Endothelial cell of umbilical vein (primary cell): ENCODE results near the gene CIDEA. TPM values are rescaled to one million over a fixed set of nuclear protein-coding genes. Genes with fewer than 3 reads are reported as not detected.

Source experiments
- BruUV-seq: library from RNA; stranded (reverse); fragments of 400-500 nt; replicated peaks from 2 replicates; lab custom pipeline; 2021; lab: Mats Ljungman, UMichigan
- CTCF ChIA-PET: fragments of 300-600, 350-600 bp; sonication (Branson Sonifier 250); formaldehyde crosslinking; loops from one replicate; lab custom pipeline; 2021; ENCODE audit warnings: antibody characterized with exemption, inconsistent platforms; lab: Charles Lee
- POLR2A ChIA-PET: fragments of 300-600, 350-600 bp; sonication (Branson Sonifier 250); formaldehyde crosslinking; loops from one replicate; lab custom pipeline; 2021; ENCODE audit warnings: antibody characterized with exemption, inconsistent platforms; lab: Charles Lee
- DNase-seq: peaks from one replicate; pipeline ENCODE4 v3.0.0-alpha.2; 2011; ENCODE audit warnings: low read depth, low spot score
- FAIRE-seq: peaks from 2 replicates; lab custom pipeline; 2011; peaks lifted over from hg19 to GRCh38; lab: Jason Lieb, UNC
- H2AFZ ChIP-seq: 2 replicates; pipeline ENCODE4 v1.6.0; 2012; ENCODE audit warnings: low read depth, low read length, control low read depth, inconsistent platforms
- H3K27ac ChIP-seq: 2 replicates; pipeline ENCODE4 v1.5.1; 2011; ENCODE audit warnings: low read depth, mild to moderate bottlenecking, control low read depth, low read length, moderate library complexity; ENCODE audit not compliant: insufficient read depth
- H3K27me3 ChIP-seq, 2 experiments: 2 replicates each; pipeline versions ENCODE4 v1.6.0 to v1.6.1; 2011; ENCODE audit warnings: low read length in 2 of 2, mixed read lengths in 1 of 2; ENCODE audit not compliant: control insufficient read depth in 2 of 2, insufficient read depth in 2 of 2
- H3K36me3 ChIP-seq, 2 experiments: 2 replicates in 1 of 2; 3 replicates in 1 of 2; pipeline ENCODE4 v1.5.1; 2011; ENCODE audit warnings: low read length in 2 of 2, mild to moderate bottlenecking in 1 of 2, moderate library complexity in 1 of 2; ENCODE audit not compliant: control insufficient read depth in 2 of 2, insufficient read depth in 2 of 2; ENCODE audit errors: extremely low read depth in 1 of 2
- H3K4me1 ChIP-seq: 3 replicates; pipeline ENCODE4 v1.5.1; 2011; ENCODE audit warnings: mild to moderate bottlenecking, low read length; ENCODE audit not compliant: control insufficient read depth, insufficient read depth; ENCODE audit errors: extremely low read depth
- H3K4me2 ChIP-seq: 2 replicates; pipeline ENCODE4 v1.6.1; 2011; ENCODE audit warnings: low read length, control low read depth, mixed read lengths; ENCODE audit not compliant: insufficient read depth
- H3K4me3 ChIP-seq, 3 experiments: fragments of 200-600 bp in 1 of 3; sonication (generic), shearing (Covaris generic) in 1 of 3; replicated peaks in 1 of 3; 2 replicates each; pipeline ENCODE4 v1.5.1; 2011 to 2016; ENCODE audit warnings: control low read depth in 3 of 3, low read length in 3 of 3, mild to moderate bottlenecking in 2 of 3, inconsistent platforms in 1 of 3, low read depth in 1 of 3, moderate library complexity in 1 of 3; ENCODE audit not compliant: insufficient read depth in 1 of 3
- H3K79me2 ChIP-seq: 2 replicates; pipeline ENCODE4 v1.6.0; 2012; ENCODE audit warnings: low read length, inconsistent platforms; ENCODE audit not compliant: control insufficient read depth, insufficient read depth
- H3K9ac ChIP-seq: replicated peaks from 2 replicates; pipeline ENCODE3; 2011; ENCODE audit warnings: low read length, control low read depth; ENCODE audit not compliant: insufficient read depth; ENCODE audit errors: extremely low read depth
- H3K9me1 ChIP-seq: replicated peaks from 3 replicates; pipeline ENCODE4 v1.6.0; 2011; ENCODE audit warnings: mild to moderate bottlenecking, low read length; ENCODE audit not compliant: control insufficient read depth, insufficient read depth; ENCODE audit errors: extremely low read depth
- H3K9me3 ChIP-seq: replicated peaks from 2 replicates; pipeline ENCODE4 v1.5.1; 2012; ENCODE audit warnings: low read length, inconsistent platforms; ENCODE audit not compliant: control insufficient read depth, insufficient read depth
- H4K20me1 ChIP-seq: replicated peaks from 2 replicates; pipeline ENCODE3; 2011; ENCODE audit warnings: mild to moderate bottlenecking, low read length; ENCODE audit not compliant: control insufficient read depth, insufficient read depth; ENCODE audit errors: extremely low read depth
- EZH2 ChIP-seq: IDR thresholded peaks from 2 replicates; pipeline ENCODE4 v1.6.1; 2012; ENCODE audit warnings: borderline replicate concordance, low read depth, mild to moderate bottlenecking, moderate library complexity, low read length, inconsistent platforms; ENCODE audit not compliant: severe bottlenecking
- FOS ChIP-seq: IDR thresholded peaks from 2 replicates; pipeline ENCODE4 v1.6.1; 2011; ENCODE audit warnings: mild to moderate bottlenecking, low read length, moderate library complexity, borderline replicate concordance; ENCODE audit not compliant: insufficient read depth
- GATA2 ChIP-seq: IDR thresholded peaks from 2 replicates; pipeline ENCODE4 v1.7.0; 2011; ENCODE audit warnings: low read depth, mild to moderate bottlenecking, moderate library complexity, mixed read lengths, low read length; ENCODE audit not compliant: insufficient read length, insufficient read depth
- JUN ChIP-seq: IDR thresholded peaks from 2 replicates; pipeline ENCODE4 v1.6.1; 2011; ENCODE audit warnings: borderline replicate concordance, low read depth; ENCODE audit not compliant: insufficient read length, insufficient read depth
- MYC ChIP-seq: IDR thresholded peaks from one replicate; pipeline ENCODE4 v1.6.1; 2011; ENCODE audit warnings: mild to moderate bottlenecking, low read depth, low read length
- POLR2A ChIP-seq: IDR thresholded peaks from 2 replicates; pipeline ENCODE4 v1.6.1; 2012; ENCODE audit warnings: low read depth, mild to moderate bottlenecking, control low read depth, low read length
- POLR2AphosphoS5 ChIP-seq: IDR thresholded peaks from 2 replicates; pipeline ENCODE4 v1.6.1; 2012; ENCODE audit warnings: low read depth, mild to moderate bottlenecking, control low read depth, low read length, moderate library complexity; ENCODE audit not compliant: insufficient read depth
- dilution Hi-C: fragments of 300-500 bp; cut with MboI; formaldehyde crosslinking; loops from one replicate; pipeline ENCODE4 v1.15.0; 2019; ENCODE audit warnings: low sequenced_read_pairs; ENCODE audit not compliant: extremely low pct_ligation_motif_present
- intact Hi-C: fragments of 100-400 bp; cut with micrococcal nuclease; formaldehyde crosslinking; loops from one replicate; pipeline ENCODE4 v1.10.0; 2022
- polyA plus RNA-seq, 4 experiments: library from polyadenylated mRNA; depleted of rRNA in 3 of 4; stranded (reverse) in 3 of 4; unstranded in 1 of 4; fragments of >200 nt; gene quantifications; 2 replicates each; pipeline versions ENCODE4 v1.2.1 to v1.2.3, GENCODE V29; 2011 to 2012; ENCODE audit warnings: missing spikeins in 1 of 4
- total RNA-seq: library from RNA; stranded (reverse); gene quantifications from 2 replicates; pipeline ENCODE4 v1.2.3, GENCODE V29; 2021
- TF ChIP-seq, protein P1 (sequence below), 2 donors: IDR thresholded peaks; 1 replicate in 1 of 2; 2 replicates in 1 of 2; pipeline ENCODE4 v1.5.1; 2011; ENCODE audit warnings: low read length in 2 of 2, mild to moderate bottlenecking in 2 of 2, moderate library complexity in 2 of 2, control low read depth in 1 of 2, inconsistent platforms in 1 of 2, low read depth in 1 of 2; ENCODE audit not compliant: insufficient read depth in 1 of 2; ENCODE audit errors: extremely low read depth in 1 of 2
- TF ChIP-seq, protein P2 (sequence below): IDR thresholded peaks from 2 replicates; pipeline ENCODE4 v1.6.1; 2011; ENCODE audit not compliant: insufficient read depth, insufficient read length

Gene CIDEA
- total and polyA plus RNA-seq, 2 donors (not counting 3 experiments of a cell fraction or from before 2014, with no cell fraction given), result 0.42 TPM; not detected in 1

DNA sequence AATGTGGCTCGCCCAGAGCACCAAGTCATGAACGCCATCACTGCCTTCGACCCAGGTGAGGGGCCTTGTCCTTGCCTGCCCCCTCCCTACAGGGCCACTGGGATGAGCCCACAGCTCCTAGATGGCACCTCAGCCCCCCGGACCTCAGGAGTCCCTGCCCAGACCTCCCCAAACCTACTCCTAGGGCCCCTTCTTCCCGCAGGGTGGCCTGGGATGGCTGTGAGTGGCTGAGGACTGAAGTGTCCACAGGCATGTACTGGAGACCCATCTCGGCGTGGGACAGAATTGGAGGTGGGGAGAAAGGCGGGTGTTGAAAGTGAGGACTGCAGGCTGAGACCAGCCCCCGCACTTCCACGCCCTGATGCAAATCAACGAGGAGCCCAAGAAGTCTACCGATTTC is 51.0 kb downstream of the CIDEA start:
- H3K9me1 ChIP-seq, result no peaks in the 10 kb centered on the region
- BruUV-seq, result no TSS peak

DNA sequence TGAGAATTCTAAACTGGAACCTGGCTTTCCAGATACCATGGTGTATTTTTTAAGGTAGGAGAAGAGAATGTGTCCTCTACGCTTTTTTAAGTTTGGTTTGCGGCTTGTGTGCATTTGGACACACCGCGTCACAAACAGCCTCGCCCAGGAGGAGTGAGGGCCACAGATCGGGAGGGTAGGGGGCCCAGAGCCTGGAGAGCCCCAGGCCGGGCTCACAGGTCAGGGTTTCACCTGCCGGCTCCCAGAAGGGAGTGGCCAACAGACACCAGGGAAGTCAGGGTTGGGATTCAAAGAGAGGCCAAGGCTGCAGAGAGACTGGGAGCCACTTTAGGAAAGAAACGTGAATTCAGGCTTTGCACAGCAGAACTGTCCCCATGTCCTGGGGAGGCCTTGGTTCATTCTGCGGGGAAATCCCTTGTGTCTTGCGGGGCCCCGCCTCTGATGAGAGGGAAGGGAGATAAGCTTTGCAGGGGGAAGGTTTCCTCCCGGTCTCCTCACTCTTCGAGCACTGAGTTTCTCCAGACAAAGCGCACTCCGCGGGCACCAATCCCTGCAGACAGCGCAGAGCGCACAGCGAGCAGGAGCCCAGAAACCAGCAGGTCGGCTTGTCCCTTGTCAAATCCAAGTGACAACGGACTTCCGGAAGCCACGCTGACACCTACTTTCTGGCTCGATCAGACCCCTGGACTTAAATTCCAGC is 51.9 kb downstream of the CIDEA start:
- dilution Hi-C loops, result no loop called here
- peak overlapping the region; percentile 79 for H3K9ac ChIP-seq
- BruUV-seq, result no TSS peak
- DNase-seq, result no peak
- ChIA-PET POLR2A (interaction anchor here (2.0 to 4.0 kb wide), 2 partner anchors 22 to 28 kb away, joined by 11 to 46 read pairs; no protein-coding TSS in a partner anchor), CTCF (interaction anchor here (1.3 to 1.7 kb wide), 3 partner anchors 22 to 34 kb away, joined by 3 to 8 read pairs (median 4); no protein-coding TSS in a partner anchor)
- H3K79me2 ChIP-seq, result peaks cover 44% of the 10 kb centered on the region
- TF ChIP-seq POLR2AphosphoS5 (no peak), POLR2A (no peak), GATA2 (no peak), MYC (no peak), EZH2 (no peak), JUN (no peak), FOS (no peak)
- TF ChIP-seq, protein P1, sequence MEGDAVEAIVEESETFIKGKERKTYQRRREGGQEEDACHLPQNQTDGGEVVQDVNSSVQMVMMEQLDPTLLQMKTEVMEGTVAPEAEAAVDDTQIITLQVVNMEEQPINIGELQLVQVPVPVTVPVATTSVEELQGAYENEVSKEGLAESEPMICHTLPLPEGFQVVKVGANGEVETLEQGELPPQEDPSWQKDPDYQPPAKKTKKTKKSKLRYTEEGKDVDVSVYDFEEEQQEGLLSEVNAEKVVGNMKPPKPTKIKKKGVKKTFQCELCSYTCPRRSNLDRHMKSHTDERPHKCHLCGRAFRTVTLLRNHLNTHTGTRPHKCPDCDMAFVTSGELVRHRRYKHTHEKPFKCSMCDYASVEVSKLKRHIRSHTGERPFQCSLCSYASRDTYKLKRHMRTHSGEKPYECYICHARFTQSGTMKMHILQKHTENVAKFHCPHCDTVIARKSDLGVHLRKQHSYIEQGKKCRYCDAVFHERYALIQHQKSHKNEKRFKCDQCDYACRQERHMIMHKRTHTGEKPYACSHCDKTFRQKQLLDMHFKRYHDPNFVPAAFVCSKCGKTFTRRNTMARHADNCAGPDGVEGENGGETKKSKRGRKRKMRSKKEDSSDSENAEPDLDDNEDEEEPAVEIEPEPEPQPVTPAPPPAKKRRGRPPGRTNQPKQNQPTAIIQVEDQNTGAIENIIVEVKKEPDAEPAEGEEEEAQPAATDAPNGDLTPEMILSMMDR (IDR thresholded peaks at IDR 0.05; ENCODE audit: extremely low read depth in 1 of 2, insufficient read depth in 1 of 2, low read depth in 1 of 2, low read length in 2 of 2), result no peak
- TF ChIP-seq, protein P2, sequence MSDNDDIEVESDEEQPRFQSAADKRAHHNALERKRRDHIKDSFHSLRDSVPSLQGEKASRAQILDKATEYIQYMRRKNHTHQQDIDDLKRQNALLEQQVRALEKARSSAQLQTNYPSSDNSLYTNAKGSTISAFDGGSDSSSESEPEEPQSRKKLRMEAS, result no peak
- H4K20me1 ChIP-seq, result no peaks in the 10 kb centered on the region
- H3K4me2 ChIP-seq, result peak overlapping the region; percentile 98
- H3K4me3 ChIP-seq, result peak overlapping the region in 1 of 3 experiments; percentile 86
- no peaks in the 10 kb centered on the region for H3K27me3 ChIP-seq
- FAIRE-seq, result no peak
- H2AFZ ChIP-seq, result no peak overlapping the region
- H3K9me3 ChIP-seq, result no peaks in the 10 kb centered on the region
- no peaks in the 10 kb centered on the region for H3K9me1 ChIP-seq
- peaks cover 20% of the 10 kb centered on the region for H3K4me1 ChIP-seq
- H3K27ac ChIP-seq, result no peak overlapping the region
- H3K36me3 ChIP-seq, result no peaks in the 10 kb centered on the region
- intact Hi-C loops, result no loop called here

More for the DNA sequence above, 51.0 kb downstream of the CIDEA start:
- no peak for TF ChIP-seq EZH2
- no peak for TF ChIP-seq POLR2A
- TF ChIP-seq, protein P2, result no peak
- no peak for TF ChIP-seq POLR2AphosphoS5
- no peak for TF ChIP-seq JUN
- TF ChIP-seq GATA2, result no peak
- Histone ChIP-seq H3K4me1 (peaks cover 14% of the 10 kb centered on the region), H3K4me3 (no peak overlapping the region), H3K27me3 (no peaks in the 10 kb centered on the region), H3K27ac (no peak overlapping the region), H3K4me2 (no peak overlapping the region), H4K20me1 (no peaks in the 10 kb centered on the region), H3K9ac (no peak overlapping the region), H3K9me3 (no peaks in the 10 kb centered on the region), H2AFZ (no peak overlapping the region), H3K79me2 (peaks cover 36% of the 10 kb centered on the region), H3K36me3 (no peaks in the 10 kb centered on the region)
- dilution Hi-C loops (no loop called here), intact Hi-C loops (no loop called here)
- no peak for DNase-seq
- ChIA-PET CTCF (interaction anchor here (1.6 to 1.7 kb wide), 2 partner anchors 22 to 33 kb away, joined by 3 to 8 read pairs; no protein-coding TSS in a partner anchor), POLR2A (no interaction called here)
- FAIRE-seq, result no peak
